Effector CD8-positive, alpha-beta T cell (primary cell): ENCODE data around the gene TIFAB.
"Not testable (repeated sequence)": the region's sequence is repeated elsewhere in the genome, so short reads cannot be mapped to it uniquely, and the experiment has no call there.

Source experiments
- DNase-seq: peaks from one replicate; lab custom pipeline; 2025; lab: John Stamatoyannopoulos, UW
- total RNA-seq, 4 experiments: gene quantifications; one replicate each; lab custom pipeline; 2026; lab: John Stamatoyannopoulos, UW

TIFAB gene
- 0 reads per million in 4 experiments for total RNA-seq

GRCh38 chr5:135452321-135453030 is at the start of gene TIFAB:
TSS of gene TIFAB (minus strand) at chr5:135452351. CDS start at chr5:135449939, 2,412 bp downstream.
- DNase-seq = no peak

DNA sequence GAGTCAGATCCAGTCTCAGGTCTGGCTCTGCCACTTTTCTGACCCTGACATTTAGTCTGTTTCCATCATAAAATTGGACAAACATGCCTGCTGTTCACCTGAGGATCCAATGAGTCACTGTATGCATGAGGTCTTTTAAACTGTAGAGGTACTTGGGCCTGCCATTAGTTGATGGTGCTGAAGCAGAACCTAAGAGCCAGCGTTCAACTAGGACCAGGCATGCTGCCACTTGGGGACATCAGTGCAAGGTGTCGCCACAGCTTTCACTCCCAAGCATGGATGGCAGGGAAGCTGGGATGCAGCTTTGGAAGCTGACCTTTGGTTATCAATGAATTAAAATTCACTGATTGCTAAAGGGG is 46.5 kb upstream of the TIFAB start:
- DNase-seq = no peak

- DNase-seq = no peak
These were observed 46.0 kb upstream of the TIFAB start for GRCh38 chr5:135497971-135498636.

DNA sequence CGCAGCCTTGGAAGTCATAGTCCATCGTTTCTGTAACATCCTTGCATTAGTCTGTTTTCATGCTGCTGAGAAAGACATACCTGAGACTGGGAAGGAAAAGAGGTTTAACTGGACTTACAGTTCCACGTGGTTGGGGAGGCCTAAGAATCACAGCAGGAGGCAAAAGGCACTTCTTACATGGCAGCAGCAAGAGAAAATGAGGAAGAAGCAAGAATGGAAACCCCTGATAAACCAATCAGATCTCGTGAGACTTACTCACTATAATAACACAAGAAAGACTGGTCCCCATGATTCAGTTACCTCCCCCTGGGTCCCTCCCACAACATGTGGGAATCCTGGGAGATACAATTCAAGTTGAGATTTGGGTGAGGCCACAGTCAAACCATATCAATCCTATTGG is 43.4 kb upstream of the TIFAB start:
- not testable (repeated sequence) for DNase-seq

DNA sequence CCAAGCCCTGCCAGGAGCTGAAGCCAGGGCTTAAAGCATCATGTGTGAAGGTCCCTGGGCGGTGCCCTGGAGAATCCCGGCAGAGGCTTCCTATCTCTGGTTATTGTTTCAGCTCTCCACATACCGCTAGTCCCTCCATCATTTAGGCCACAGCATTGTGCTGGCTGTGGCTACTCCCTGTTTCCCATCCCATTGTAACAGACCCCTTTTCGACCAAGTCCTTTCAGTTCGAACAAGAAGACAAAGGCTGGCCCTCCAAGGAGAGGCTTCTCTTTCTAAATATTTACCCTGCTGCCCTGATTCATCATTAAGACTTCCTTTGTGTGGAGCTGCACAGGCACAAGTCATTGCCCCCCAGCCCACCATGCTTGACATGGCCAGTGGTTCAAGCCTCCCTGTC is 42.0 kb upstream of the TIFAB start:
- DNase-seq = no peak

GRCh38 chr5:135493406-135494180 is 41.4 kb upstream of the TIFAB start:
- DNase-seq = no peak

GRCh38 chr5:135492319-135492626 is 40.1 kb upstream of the TIFAB start:
- no peak for DNase-seq

DNA sequence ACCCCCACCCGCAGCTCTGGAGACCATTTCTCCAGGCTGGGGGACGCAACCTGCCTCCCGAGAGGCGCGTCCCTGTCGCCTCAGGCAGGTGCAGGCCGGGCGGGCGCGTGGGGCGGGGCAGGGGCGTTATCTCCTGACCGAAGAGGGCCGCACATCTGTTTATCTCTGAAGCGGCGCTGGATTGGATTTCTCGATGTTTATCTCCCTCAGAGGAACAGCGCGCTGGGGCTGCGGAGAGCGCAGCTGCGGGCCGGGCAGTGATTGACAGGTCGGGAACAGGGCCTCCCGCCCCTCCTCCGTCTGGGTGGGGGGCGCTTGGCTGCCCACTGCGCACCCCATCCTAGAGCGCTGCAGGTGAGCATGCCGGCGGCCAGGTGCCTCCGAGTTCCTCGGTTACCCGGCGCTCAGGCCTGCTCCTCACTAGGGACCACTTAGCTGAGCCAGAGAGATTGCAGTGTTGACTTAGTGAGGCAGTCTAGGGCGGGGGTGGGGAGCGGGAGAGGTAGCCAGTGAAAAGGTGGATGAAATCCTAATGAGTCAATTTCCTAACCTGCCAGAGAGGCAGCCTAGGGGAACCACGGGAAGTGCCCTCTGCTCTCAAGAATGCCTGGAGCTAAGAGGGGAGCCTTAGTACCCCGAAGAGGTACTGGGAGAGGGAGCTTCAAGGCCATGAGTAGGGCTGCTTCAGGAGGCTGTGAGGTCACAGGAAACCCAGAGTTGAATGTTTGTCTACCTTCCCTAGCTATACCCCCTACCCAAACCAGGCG is 39.6 kb upstream of the TIFAB start:
- no peak for DNase-seq

GRCh38 chr5:135491038-135491551 is 38.9 kb upstream of the TIFAB start:
- no peak for DNase-seq

DNA sequence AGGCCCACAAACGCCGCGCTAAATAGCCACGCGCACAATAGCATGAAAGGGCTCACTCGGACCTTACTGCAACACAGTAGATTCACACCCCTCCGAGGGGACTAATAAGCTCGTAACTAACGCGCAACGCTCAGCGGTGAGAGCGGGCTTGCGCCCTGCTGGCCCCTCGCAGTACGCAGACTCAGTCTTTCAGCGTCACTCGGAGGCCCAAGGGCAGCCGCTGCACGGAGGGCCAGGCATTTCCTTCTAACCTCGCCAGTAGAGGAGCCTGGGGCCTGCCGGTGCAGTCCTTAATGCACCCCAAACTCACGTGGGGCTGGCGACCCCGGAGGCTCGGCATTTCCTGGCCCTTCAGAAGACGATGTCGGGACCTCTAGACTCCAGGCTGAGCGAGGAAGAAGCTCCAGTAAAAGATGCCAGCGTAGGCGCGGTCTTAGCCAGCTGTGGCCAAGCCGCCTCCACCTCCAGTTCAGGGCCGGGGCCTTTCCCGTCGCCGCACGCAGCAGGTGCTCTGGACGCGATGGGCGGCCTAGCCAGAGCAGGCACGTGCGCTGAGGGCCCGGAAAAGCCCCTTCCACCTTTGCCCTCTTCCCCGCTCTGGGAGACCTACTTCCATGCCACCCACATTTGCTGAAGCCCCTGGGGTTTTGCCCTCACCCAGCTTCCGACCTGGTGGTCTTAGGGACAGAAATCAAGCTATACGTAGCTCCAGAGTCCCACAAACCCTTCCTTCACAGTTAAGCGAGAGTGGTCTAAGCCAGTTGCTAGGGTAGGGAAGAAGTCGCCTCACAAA is 38.3 kb upstream of the TIFAB start:
- DNase-seq = no peak

- no peak for DNase-seq
These were observed 37.5 kb upstream of the TIFAB start for GRCh38 chr5:135489466-135490244.

DNA sequence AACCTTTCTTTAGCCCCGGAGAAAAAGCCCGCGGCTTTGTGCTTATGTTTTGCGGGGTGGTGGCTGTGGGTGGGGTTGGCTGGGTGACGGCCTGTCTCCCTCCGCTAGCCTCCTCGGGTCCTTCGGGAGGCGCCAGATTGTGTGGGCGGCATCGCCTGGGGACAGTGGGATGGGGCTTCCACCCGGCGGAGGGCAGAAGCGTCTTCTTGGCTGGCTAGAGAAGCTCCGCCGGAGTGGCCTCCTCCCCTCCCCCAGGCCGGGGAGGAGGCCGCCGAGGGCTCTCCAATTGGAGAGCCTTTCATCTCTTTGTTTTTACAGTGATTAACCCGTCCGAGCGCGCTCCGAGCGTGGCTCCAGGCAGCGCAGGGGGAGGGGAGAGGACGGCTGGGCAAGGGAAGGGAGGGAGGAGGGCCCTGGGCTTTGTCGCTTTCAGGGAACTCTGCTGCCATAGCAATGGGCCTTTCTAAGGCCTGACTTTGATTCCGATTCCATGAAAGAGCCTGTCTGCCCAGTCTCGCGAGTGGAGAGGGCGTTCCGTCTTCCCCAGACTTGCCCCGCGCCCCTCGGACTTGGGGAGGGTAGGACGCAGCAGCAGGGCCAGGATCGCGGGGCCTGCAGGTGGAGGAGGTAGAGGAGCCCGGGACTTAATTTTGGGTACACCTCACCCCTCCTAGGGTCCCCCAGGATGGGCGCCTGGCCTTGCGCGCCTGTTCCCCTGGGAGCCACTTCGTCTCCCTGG is 36.7 kb upstream of the TIFAB start:
- no peak for DNase-seq

GRCh38 chr5:135487839-135488514 is 35.8 kb upstream of the TIFAB start:
- no peak for DNase-seq

- no peak for DNase-seq
These were observed 34.9 kb upstream of the TIFAB start for GRCh38 chr5:135487037-135487395.

- no peak for DNase-seq
These were observed 34.2 kb upstream of the TIFAB start for GRCh38 chr5:135486131-135487036.

- no peak for DNase-seq
These were observed 32.5 kb upstream of the TIFAB start for GRCh38 chr5:135484674-135485086.

DNA sequence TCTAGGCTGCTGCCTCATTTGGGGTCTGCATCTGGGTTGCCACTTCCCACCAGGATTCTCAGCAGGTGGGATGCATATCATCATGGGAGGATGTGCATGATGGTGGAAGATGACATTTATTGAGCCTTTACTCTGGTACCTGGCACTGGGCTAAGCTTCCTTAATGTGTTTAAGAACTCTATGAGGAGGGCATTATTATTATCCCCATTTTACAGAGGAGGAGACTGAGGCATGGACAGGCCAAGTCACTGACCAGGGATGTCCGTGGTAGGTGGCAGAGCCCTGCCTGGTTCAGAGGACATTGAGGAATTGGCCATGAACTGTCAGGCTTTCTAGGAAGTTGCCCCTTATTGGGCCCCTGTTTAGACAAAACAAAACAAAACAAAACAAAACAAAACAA is 31.1 kb upstream of the TIFAB start:
- no peak for DNase-seq

DNA sequence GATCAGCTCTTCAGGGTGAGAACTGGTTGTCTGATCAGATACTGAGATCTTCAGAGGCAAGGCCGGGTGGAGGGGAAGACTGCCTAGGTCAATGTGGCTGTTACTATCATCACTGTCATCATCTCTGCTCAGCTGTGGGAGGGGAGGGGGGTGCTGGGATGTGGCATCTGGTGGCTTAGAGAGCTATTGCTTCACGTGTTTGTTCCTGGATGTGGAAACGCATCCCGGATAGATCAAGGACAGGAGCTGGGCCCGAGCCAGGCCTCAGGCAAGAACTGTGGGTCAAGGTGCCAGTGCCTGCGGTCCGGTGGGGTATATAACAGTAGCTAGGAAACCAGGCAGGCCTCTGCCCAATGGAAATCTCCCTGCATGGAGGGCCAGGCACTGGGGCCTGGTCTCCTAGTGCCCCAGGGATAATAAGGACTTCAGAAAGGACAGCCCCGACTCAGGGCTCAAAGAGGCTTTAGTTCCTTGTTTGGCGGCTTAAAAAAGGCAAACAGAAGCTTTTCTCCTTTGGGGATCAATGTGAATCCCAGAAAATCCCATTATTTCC is 30.3 kb upstream of the TIFAB start:
- no peak for DNase-seq
